IMR-90 (cell line): ENCODE measurements around the gene BLOC1S6.

Experiments
- CEBPB ChIP-seq: IDR thresholded peaks from 2 replicates; pipeline ENCODE4 v1.6.1; 2012; ENCODE audit warnings: low read depth, low read length, improper control_type of control experiment
- CHD1 ChIP-seq: IDR thresholded peaks from 2 replicates; pipeline ENCODE4 v1.6.1; 2012; ENCODE audit warnings: low read depth, low read length, improper control_type of control experiment
- FOS ChIP-seq: fragments of 150-350 bp; IDR thresholded peaks from 2 replicates; pipeline ENCODE4 v1.6.1; 2016; ENCODE audit warnings: low read depth, low read length
- MAFK ChIP-seq: IDR thresholded peaks from 2 replicates; pipeline ENCODE4 v1.6.1; 2012; ENCODE audit warnings: low read depth, low read length, improper control_type of control experiment
- MXI1 ChIP-seq: IDR thresholded peaks from 2 replicates; pipeline ENCODE4 v1.6.1; 2012; ENCODE audit warnings: low read depth, mild to moderate bottlenecking, low read length, moderate library complexity, borderline replicate concordance
- POLR2A ChIP-seq: IDR thresholded peaks from 2 replicates; pipeline ENCODE4 v1.6.1; 2012; ENCODE audit warnings: mild to moderate bottlenecking, low read depth, low read length
- RAD21 ChIP-seq: IDR thresholded peaks from 2 replicates; pipeline ENCODE4 v1.6.1; 2012; ENCODE audit warnings: low read length, improper control_type of control experiment
- RCOR1 ChIP-seq: IDR thresholded peaks from 2 replicates; pipeline ENCODE4 v1.6.1; 2012; ENCODE audit warnings: mild to moderate bottlenecking, low read length, improper control_type of control experiment; ENCODE audit not compliant: insufficient replicate concordance
- RFX5 ChIP-seq: IDR thresholded peaks from 2 replicates; pipeline ENCODE4 v1.8.0; 2012; ENCODE audit warnings: low read depth, mild to moderate bottlenecking, low read length, moderate library complexity
- SMC3 ChIP-seq: fragments of 150-350 bp; IDR thresholded peaks from 2 replicates; pipeline ENCODE4 v1.6.1; 2016; ENCODE audit warnings: low read depth, mild to moderate bottlenecking, antibody characterized with exemption, low read length, moderate library complexity
- TF ChIP-seq, protein P1 (sequence below): conservative IDR thresholded peaks from 2 replicates; pipeline ENCODE4 v1.5.1; 2012; ENCODE audit warnings: mild to moderate bottlenecking, low read depth, low read length, improper control_type of control experiment
- TF ChIP-seq, protein P2 (sequence below): fragments of 150-350 bp; IDR thresholded peaks from 2 replicates; pipeline ENCODE4 v1.6.1; 2017; ENCODE audit warnings: mild to moderate bottlenecking, antibody characterized with exemption, low read length, low read depth
- TF ChIP-seq, protein P3 (sequence below): fragments of 150-350 bp; IDR thresholded peaks from 2 replicates; pipeline ENCODE4 v1.6.1; 2016; ENCODE audit warnings: low read depth, mild to moderate bottlenecking, low read length, moderate library complexity, borderline replicate concordance

DNA sequence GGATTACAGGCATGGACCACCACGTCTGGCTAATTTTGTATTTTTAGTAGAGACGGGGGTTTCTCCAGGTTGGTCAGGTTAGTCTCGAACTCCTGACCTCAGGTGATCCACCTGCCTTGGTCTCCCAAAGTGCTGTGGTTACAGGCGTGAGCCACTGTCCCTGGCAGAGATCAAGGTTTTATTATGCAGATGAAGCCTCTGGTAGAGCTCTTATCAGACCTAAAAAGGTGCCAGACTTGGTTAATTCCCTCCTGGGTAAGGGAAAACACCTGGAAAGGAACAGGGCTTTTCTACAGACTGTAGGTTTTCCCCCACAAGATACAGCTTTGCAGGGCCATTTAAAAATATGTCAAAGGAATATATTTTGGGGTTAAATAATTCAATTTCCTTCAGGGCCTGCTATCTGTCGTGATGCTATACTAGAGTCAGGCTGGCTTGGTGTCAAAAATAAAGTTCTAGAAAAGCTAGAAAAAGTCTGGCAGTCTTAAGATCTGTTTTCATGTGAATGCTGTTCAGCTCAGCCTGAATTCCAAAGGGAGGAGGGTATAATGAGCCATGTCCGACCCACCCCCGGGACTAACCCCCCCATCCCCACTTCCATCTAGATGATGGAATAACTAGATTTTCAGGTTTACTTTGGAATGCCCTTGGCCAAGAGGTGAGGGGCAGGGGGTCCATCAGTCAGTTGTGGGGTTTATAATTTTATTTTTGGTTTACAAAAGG is 1.9 kb upstream of the BLOC1S6 start:
- TF ChIP-seq, protein P1, sequence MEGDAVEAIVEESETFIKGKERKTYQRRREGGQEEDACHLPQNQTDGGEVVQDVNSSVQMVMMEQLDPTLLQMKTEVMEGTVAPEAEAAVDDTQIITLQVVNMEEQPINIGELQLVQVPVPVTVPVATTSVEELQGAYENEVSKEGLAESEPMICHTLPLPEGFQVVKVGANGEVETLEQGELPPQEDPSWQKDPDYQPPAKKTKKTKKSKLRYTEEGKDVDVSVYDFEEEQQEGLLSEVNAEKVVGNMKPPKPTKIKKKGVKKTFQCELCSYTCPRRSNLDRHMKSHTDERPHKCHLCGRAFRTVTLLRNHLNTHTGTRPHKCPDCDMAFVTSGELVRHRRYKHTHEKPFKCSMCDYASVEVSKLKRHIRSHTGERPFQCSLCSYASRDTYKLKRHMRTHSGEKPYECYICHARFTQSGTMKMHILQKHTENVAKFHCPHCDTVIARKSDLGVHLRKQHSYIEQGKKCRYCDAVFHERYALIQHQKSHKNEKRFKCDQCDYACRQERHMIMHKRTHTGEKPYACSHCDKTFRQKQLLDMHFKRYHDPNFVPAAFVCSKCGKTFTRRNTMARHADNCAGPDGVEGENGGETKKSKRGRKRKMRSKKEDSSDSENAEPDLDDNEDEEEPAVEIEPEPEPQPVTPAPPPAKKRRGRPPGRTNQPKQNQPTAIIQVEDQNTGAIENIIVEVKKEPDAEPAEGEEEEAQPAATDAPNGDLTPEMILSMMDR = no peak
- TF ChIP-seq FOS (no peak), RAD21 (no peak), POLR2A (no peak), MXI1 (no peak), MAFK (no peak), RFX5 (no peak), RCOR1 (no peak), CEBPB (no peak), SMC3 (no peak), CHD1 (no peak)
- TF ChIP-seq, protein P2, sequence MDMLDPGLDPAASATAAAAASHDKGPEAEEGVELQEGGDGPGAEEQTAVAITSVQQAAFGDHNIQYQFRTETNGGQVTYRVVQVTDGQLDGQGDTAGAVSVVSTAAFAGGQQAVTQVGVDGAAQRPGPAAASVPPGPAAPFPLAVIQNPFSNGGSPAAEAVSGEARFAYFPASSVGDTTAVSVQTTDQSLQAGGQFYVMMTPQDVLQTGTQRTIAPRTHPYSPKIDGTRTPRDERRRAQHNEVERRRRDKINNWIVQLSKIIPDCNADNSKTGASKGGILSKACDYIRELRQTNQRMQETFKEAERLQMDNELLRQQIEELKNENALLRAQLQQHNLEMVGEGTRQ = no peak
- TF ChIP-seq, protein P3, sequence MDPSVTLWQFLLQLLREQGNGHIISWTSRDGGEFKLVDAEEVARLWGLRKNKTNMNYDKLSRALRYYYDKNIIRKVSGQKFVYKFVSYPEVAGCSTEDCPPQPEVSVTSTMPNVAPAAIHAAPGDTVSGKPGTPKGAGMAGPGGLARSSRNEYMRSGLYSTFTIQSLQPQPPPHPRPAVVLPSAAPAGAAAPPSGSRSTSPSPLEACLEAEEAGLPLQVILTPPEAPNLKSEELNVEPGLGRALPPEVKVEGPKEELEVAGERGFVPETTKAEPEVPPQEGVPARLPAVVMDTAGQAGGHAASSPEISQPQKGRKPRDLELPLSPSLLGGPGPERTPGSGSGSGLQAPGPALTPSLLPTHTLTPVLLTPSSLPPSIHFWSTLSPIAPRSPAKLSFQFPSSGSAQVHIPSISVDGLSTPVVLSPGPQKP = no peak
